ENCODE data around the gene BRD3OS. TPM values are rescaled to one million over a fixed set of nuclear protein-coding genes. Genes with fewer than 3 reads are reported as not detected.

BRD3OS gene
- total RNA-seq, 1 experiment from 2014 or later: 13.6 TPM

DNA sequence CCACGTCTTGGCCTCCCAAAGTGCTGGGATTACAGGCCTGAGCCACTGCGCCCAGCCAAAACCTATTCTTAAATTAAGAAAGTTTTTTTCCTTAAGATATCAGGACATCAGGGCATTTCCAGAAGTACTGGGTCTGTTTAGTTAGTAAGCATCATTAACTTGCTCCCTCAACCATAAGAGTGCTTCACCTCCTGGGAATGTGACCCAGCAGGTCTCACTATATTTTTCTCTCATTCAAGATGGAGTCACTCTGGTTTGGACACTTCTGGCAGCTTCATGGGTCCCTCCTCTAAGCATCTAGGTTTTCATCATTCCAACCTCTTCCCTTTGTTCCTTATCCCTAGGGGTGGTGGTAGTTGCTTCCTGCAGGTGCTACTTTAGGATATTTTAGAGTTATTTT is 10.3 kb upstream of the BRD3OS start:
- ATAC-seq (no peak; the same call in 1 of the 2 replicates), DNase-seq (peak; percentile 36)
- no peak overlapping the region for H3K9ac ChIP-seq (ENCODE audit: low read length)
- H3F3A ChIP-seq (ENCODE audit: low read length, unreplicated experiment): no peaks in the 10 kb centered on the region
- no peaks in the 10 kb centered on the region for H3K4me1 ChIP-seq (ENCODE audit: insufficient read depth, low read length)
- no peak overlapping the region for H2AFZ ChIP-seq (ENCODE audit: low read length)
- no peak overlapping the region for H3K27ac ChIP-seq (ENCODE audit: low read length)
- TF ChIP-seq, protein P1, sequence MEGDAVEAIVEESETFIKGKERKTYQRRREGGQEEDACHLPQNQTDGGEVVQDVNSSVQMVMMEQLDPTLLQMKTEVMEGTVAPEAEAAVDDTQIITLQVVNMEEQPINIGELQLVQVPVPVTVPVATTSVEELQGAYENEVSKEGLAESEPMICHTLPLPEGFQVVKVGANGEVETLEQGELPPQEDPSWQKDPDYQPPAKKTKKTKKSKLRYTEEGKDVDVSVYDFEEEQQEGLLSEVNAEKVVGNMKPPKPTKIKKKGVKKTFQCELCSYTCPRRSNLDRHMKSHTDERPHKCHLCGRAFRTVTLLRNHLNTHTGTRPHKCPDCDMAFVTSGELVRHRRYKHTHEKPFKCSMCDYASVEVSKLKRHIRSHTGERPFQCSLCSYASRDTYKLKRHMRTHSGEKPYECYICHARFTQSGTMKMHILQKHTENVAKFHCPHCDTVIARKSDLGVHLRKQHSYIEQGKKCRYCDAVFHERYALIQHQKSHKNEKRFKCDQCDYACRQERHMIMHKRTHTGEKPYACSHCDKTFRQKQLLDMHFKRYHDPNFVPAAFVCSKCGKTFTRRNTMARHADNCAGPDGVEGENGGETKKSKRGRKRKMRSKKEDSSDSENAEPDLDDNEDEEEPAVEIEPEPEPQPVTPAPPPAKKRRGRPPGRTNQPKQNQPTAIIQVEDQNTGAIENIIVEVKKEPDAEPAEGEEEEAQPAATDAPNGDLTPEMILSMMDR (conservative IDR thresholded peaks at IDR 0.05; ENCODE audit: low read depth, low read length): no peak
- no peak for TF ChIP-seq EZH2phosphoT487 (IDR thresholded peaks at IDR 0.05; ENCODE audit: borderline replicate concordance, low read length)
- no peak for TF ChIP-seq EZH2 (IDR thresholded peaks at IDR 0.05; ENCODE audit: low read length, unreplicated experiment)
- no peaks in the 10 kb centered on the region for H3K9me3 ChIP-seq (ENCODE audit: low read length)
- no peaks in the 10 kb centered on the region for H3K9me2 ChIP-seq (replicated peaks; ENCODE audit: low read length)
- H3K4me3 ChIP-seq (ENCODE audit: low read length): no peak overlapping the region
- no peaks in the 10 kb centered on the region for H3K79me2 ChIP-seq (ENCODE audit: low read length)
- H3K4me2 ChIP-seq (ENCODE audit: low read length): no peak overlapping the region
- no peaks in the 10 kb centered on the region for H4K20me1 ChIP-seq (ENCODE audit: low read length)
- BruUV-seq (replicated peaks): no TSS peak
- POLR2A ChIA-PET (ENCODE audit: unreplicated experiment): no interaction called here
- CTCF ChIA-PET: no interaction called here
- intact Hi-C loops (cut with micrococcal nuclease): no loop called here
- no peaks in the 10 kb centered on the region for H3K36me3 ChIP-seq (ENCODE audit: low read depth, low read length)
- H3K27me3 ChIP-seq (ENCODE audit: low read length): no peaks in the 10 kb centered on the region

DNA sequence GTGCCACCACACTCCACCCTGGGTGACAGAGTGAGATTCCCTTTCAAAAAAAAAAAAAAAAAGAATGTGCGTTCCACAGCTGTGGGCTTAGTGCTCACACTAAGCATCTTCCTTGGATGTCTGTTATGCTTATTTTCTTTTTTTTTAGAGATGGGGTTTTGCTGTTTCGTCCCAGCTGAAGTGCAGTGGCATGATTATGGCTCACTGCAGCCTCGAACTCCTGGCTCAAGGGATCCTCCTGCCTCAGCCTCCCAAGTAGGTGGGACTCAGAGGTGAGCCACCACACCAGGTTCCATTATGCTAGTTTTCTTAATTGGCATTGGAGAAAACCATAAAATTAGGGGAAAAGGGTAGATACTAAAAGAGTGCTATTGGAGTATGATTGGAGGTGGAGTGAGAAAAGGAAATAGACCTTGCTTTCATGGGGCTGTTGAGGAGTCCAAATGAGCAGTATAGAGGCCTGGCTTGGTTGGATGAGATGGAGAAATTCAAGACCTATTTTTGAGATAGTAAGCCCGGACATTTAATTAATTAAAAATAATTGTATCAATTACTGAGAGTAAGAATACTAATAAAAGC is 978 bp upstream of the BRD3OS start:
- Histone ChIP-seq H3K27me3 (ENCODE audit: low read length) (no peaks in the 10 kb centered on the region), H3K4me2 (ENCODE audit: low read length) (peak overlapping the region; percentile 74), H4K20me1 (ENCODE audit: low read length) (no peaks in the 10 kb centered on the region), H3K4me1 (ENCODE audit: insufficient read depth, low read length) (peaks cover 4% of the 10 kb centered on the region), H3K27ac (ENCODE audit: low read length) (no peak overlapping the region), H3K9ac (ENCODE audit: low read length) (no peak overlapping the region), H3K4me3 (ENCODE audit: low read length) (peak overlapping the region; percentile 50; the same call in 1 of the 2 replicates), H3K9me2 (replicated peaks; ENCODE audit: low read length) (no peaks in the 10 kb centered on the region), H3K79me2 (ENCODE audit: low read length) (no peaks in the 10 kb centered on the region), H3K36me3 (ENCODE audit: low read depth, low read length) (no peaks in the 10 kb centered on the region), H3K9me3 (ENCODE audit: low read length) (no peaks in the 10 kb centered on the region), H2AFZ (ENCODE audit: low read length) (peak overlapping the region; percentile 53; the same call in 1 of the 2 replicates), H3F3A (ENCODE audit: low read length, unreplicated experiment) (no peaks in the 10 kb centered on the region)
- TF ChIP-seq EZH2phosphoT487 (IDR thresholded peaks at IDR 0.05; ENCODE audit: borderline replicate concordance, low read length) (no peak), EZH2 (IDR thresholded peaks at IDR 0.05; ENCODE audit: low read length, unreplicated experiment) (no peak)
- TF ChIP-seq, protein P1 (conservative IDR thresholded peaks at IDR 0.05; ENCODE audit: low read depth, low read length): no peak
- POLR2A ChIA-PET (ENCODE audit: unreplicated experiment): interaction anchor here (0.5 to 0.6 kb wide), 3 partner anchors 112 to 267 kb away, joined by 5 to 19 read pairs (median 16); partner anchors contain the start of gene WDR5
- intact Hi-C loops (cut with micrococcal nuclease): loop anchor here (2.0 kb wide), 1 partner anchor 44 kb away; the partner anchor contains the start of gene BRD3
- TSS peak; percentile 60 for BruUV-seq (replicated peaks)
- ATAC-seq (no peak; the same call in 1 of the 2 replicates), DNase-seq (no peak)
- CTCF ChIA-PET: interaction anchor here (1.1 kb wide), 1 partner anchor 17 kb away, joined by 10 read pairs; no protein-coding TSS in a partner anchor
